NOMO-1 (cell line): Measurements from ENCODE around the gene PYGB.

Source experiments
- DNase-seq, 2 experiments: peaks; one replicate each; lab custom pipeline; 2025; ENCODE audit not compliant: unreplicated experiment in 2 of 2; lab: John Stamatoyannopoulos, UW

The PYGB gene

GRCh38 chr20:25247000-25247517 lies 826 bp upstream of the PYGB start:
- peak in 1 of 2 experiments; percentile 16 for DNase-seq

GRCh38 chr20:25247518-25247955 lies 348 bp upstream of the PYGB start:
- DNase-seq = no peak

GRCh38 chr20:25248786-25249172 lies 894 bp downstream of the PYGB start:
- DNase-seq = peak in 1 of 2 experiments; percentile 18

GRCh38 chr20:25249198-25249931 lies 1.5 kb downstream of the PYGB start:
- DNase-seq = no peak

DNA sequence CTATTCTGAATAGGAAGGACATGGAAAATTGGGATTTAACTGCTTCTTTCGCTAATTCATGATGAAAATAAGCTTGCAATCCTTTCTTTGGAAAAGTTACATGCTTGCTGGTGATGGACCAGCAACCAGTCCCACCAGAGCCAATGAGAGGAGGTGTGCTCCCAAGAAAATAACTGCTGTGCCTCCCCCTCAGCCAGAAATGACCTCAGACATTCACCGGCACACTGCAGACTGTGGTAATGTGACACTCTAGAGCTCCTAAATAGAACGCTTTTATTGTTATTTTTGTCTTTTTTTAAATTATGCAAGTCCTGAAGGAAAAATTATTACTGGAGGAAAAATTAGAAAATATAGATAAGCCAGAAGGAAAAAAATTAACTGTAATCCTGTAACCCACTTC lies 2.6 kb downstream of the PYGB start:
- DNase-seq = no peak

DNA sequence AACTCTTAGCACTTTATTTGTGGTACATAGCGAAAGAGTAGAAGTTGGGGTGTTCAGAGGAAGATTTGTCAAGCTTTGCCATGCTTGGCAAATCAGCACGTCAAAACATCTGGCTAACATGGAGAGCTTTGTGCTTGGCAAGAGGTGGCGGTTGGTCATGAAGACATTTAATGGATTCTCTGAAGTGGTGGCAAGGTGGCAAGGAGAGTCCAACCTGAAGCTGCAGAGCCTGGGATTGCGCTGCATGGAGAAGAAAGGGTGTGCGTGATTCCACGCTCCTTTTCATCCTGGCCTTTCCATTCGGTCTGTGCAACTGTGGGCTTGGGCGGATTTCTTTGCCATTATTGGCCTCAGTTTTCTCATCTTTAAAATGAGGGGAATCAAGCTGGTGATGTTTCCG lies 3.1 kb downstream of the PYGB start:
- no peak for DNase-seq

- no peak for DNase-seq
These were observed 3.7 kb downstream of the PYGB start for GRCh38 chr20:25251558-25251957.

DNA sequence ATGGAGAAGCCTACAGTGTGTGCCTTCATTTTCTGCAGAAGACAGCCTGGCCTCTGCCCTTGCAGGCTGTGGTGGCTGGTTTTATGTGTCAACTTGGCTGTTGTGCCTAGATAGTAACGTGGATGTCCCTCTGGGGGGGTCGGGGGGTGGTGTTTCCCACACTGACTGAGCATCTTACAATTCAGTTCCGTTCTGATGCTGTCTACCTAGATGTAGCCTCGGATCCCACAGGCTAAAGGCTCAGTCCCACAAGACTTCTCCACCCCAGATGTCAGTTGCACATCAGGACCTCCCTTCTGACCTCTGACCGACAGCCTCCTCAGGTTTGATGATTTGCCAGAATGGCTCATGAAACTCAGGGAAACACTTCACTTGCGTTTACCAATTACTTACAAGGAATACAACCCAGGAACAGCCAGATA lies 4.4 kb downstream of the PYGB start:
- DNase-seq = no peak

DNA sequence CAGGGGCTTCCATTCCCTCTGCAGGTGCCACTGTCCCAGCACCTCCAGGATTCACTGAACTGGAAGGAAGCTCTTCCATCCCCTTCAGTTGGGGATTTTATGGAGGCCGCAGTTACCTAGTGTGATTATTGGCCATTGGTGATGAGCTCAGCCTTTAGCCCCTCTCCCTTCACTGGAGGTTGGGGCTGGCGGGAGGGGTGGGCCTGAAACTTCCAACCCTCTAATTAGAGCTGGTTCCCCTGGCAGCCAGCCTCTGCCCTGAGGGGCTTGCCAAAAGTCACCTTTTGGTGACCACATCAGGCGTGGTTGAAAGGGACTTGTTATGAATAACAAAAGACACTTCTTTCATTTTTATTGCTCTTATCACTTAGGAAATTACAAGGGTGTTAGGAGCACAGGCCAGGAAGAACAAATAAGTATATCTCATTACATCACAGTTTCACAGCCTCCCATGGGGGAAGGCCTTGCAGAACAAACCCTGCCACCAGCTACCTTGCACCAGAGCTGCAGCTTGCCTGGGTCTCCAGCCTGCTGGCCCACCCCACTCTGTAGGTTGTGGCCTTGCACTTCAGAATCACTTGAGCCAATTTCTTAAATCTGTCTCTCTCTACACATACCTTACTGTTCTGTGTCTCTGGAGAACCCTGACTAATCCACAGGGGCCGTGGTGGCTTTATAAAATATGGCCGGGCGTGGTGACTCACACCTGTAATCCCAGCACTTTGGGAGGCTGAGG lies 5.0 kb downstream of the PYGB start:
- no peak for DNase-seq

DNA sequence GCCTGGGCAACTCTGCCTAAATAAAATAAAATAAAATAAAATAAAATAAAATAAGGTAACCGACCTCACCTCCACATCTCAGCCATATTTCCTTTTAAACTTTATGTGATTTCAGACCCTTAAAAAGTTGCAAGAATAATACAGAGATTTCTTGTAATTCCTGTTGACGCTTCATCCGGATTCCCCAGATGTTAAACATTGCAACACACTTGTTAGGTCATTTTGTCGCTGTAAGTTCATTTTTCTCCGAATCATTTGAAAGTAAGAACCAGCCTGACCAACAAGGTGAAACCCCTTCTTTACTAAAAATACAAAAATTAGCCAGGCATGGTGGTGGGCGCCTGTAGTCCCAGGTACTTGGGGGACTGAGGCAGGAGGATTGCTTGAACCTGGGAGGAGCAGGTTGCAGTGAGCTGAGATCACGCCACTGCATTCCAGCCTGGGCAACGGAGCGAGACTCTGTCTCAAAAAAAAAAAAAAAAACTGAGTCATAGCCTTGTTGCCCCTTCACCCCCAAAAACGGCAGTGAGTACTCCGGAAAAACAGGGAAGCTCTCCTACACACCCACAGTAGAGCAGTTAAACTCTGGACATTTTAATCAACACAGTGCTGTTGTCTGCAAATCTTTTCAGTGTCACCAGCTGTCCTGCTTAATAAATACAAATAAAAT lies 5.9 kb downstream of the PYGB start:
- DNase-seq = no peak

- no peak for DNase-seq
These were observed 6.7 kb downstream of the PYGB start for GRCh38 chr20:25254571-25254970.

GRCh38 chr20:25254986-25255680 lies 7.2 kb downstream of the PYGB start:
- no peak for DNase-seq

DNA sequence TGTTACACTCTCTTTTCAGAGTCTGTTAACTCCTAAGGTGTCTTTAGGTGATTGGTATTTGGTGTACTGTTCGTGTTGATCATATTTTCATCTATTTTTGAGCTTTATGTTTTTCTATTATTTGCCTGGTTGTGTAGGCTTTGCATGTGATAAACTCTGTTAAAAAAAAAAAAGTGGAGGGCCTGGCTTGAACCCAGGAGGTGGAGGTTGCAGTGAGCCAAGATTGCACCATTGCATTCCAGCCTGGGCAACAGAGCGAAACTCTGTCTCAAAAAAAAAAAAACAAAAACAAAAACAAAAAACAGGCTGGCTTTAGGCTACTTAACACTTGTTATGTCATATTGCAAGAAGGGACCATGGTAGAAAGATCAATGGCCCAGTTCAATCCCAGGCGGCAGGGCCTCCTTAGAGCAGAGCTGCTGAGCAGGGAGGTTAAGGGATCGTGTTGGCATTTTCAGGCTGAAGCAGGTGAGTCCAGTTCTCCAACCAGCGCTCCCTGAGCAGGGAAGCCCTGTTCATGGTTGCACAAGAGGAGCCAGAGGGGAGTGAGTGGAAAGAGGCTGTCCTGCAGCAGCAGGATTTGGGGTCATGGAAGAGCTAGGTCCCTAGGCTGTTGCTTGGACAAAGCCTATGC lies 8.5 kb downstream of the PYGB start:
- no peak for DNase-seq

DNA sequence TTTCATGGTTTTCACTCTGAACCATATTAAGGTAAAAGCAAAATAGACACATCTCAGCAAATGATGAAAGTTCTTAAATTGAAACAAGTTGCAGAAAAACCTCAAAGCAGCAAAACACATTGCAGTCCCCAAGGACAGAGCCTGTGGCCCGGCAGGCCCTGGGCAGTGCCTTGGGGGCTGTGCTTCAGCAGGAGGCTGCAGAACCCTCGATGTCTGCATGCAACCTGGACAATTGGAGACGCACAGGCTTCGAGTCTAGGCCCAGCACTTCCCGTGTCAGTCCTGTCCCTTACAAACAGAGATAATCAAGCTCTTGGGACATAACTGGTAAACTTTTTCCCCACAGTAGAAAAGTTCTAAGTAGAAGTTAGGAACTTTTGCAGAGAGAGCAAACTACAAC lies 9.2 kb downstream of the PYGB start:
- no peak for DNase-seq

DNA sequence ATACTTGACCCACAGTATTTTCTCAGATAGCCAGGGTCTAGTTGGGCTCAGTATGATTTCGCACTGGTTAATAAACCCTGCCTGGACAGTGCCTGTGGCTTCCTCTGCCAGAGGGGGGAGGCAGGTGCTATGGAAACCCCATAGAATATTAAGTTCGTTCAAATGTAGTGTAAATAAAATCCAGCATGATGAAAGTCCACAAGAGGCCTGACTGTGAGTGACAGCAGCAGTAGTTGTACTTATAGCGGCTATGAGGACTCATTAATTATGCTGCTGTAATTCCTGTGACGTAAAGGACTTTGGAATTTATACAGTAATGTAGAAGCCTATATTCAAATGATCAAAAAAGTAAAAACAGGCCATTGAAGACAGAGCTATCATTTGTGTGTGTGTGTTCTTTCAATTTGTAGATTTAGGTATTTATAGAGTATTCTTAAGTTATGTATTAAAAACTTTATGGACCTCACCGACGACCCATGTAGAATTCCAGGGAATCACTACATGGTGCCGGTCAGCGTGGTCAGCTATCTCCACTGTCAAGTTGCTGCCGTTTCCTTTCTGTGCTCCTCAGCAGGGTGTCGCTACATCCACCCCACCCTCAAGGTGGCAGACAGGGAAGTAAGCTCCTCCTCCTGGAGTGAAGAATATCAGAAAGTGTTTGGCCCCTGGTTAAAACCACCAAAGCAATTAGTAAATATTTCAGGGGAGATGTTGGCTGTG lies 10.0 kb downstream of the PYGB start:
- DNase-seq = no peak

DNA sequence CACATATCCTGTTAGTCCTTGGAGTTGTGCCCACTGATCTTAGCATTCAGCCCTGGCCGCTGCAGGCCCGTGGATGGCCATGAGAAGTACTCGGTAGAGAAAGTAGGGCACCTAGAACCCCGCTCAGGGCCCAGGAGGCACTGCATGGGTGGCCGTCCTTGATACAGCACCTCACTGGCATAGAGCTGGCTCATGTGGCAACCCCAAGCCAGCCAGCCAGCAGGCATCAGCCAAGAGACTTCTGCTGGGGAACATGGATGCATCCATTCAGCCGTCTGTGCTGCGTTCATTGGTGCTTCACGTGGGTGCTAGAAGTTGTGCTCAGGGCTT lies 10.6 kb downstream of the PYGB start:
- DNase-seq = no peak

GRCh38 chr20:25258828-25259227 lies 10.9 kb downstream of the PYGB start:
- DNase-seq = no peak

GRCh38 chr20:25259358-25259757 lies 11.5 kb downstream of the PYGB start:
- no peak for DNase-seq

- DNase-seq = no peak
These were observed 11.9 kb downstream of the PYGB start for GRCh38 chr20:25259788-25260254.
